HG03103 (cell line): Measurements from ENCODE around the gene KDM6A.
"Not testable (repeated sequence)": the region's sequence is repeated elsewhere in the genome, so short reads cannot be mapped to it uniquely, and the experiment has no call there.

Experiments
- ATAC-seq: cut with Tn5 transposase; IDR thresholded peaks from one replicate; pipeline ENCODE4 v1.9.1; 2021; ENCODE audit warnings: low read depth; ENCODE audit not compliant: unreplicated experiment

KDM6A gene

GRCh38 chrX:45063319-45064095, 190.5 kb downstream of the KDM6A start:
- no peak for ATAC-seq

- no peak for ATAC-seq
These were observed 195.6 kb downstream of the KDM6A start for GRCh38 chrX:45068569-45068968.

GRCh38 chrX:45070116-45071007, 197.4 kb downstream of the KDM6A start:
- ATAC-seq = no peak

GRCh38 chrX:45073011-45073410, 200.0 kb downstream of the KDM6A start:
- not testable (repeated sequence) for ATAC-seq

- ATAC-seq = peak; percentile 71
These were observed 204.9 kb downstream of the KDM6A start for GRCh38 chrX:45077748-45078424.

GRCh38 chrX:45083314-45083713, 210.3 kb downstream of the KDM6A start:
- ATAC-seq = no peak

GRCh38 chrX:45110494-45110893, 237.5 kb downstream of the KDM6A start:
- ATAC-seq = no peak

- no peak for ATAC-seq
These were observed 253.2 kb downstream of the KDM6A start for GRCh38 chrX:45126158-45126557.

- ATAC-seq = no peak
These were observed 256.0 kb downstream of the KDM6A start for GRCh38 chrX:45128896-45129454.

GRCh38 chrX:45133465-45133864, 260.5 kb downstream of the KDM6A start:
- no peak for ATAC-seq

- no peak for ATAC-seq
These were observed 261.3 kb downstream of the KDM6A start for GRCh38 chrX:45134315-45134731.

- ATAC-seq = no peak
These were observed 261.8 kb downstream of the KDM6A start for GRCh38 chrX:45134775-45135174.

- not testable (repeated sequence) for ATAC-seq
These were observed 262.5 kb downstream of the KDM6A start for GRCh38 chrX:45135391-45136075.

GRCh38 chrX:45137531-45137930, 264.5 kb downstream of the KDM6A start:
- ATAC-seq = no peak

- no peak for ATAC-seq
These were observed 265.5 kb downstream of the KDM6A start for GRCh38 chrX:45138525-45138924.

GRCh38 chrX:45140812-45141211, 267.8 kb downstream of the KDM6A start:
- ATAC-seq = no peak

GRCh38 chrX:45142185-45142584, 269.2 kb downstream of the KDM6A start:
- no peak for ATAC-seq

GRCh38 chrX:45143455-45143854, 270.5 kb downstream of the KDM6A start:
- ATAC-seq = no peak

- ATAC-seq = no peak
These were observed 272.7 kb downstream of the KDM6A start for GRCh38 chrX:45145492-45146215.
